NCI-H187 (cell line): ENCODE results near the gene CHDH.
A peak's percentile ranks its signal among the peaks of the same experiment; 100 is the strongest.

Experiments used
- DNase-seq, 2 experiments: peaks; one replicate each; lab custom pipeline; 2025; lab: John Stamatoyannopoulos, UW

Gene CHDH

GRCh38 chr3:53789459-53789858, 56.8 kb downstream of the CHDH start:
- no peak for DNase-seq

GRCh38 chr3:53788038-53788437, 58.2 kb downstream of the CHDH start:
- DNase-seq: no peak

- no peak for DNase-seq
These were observed 59.2 kb downstream of the CHDH start for GRCh38 chr3:53787016-53787415.

GRCh38 chr3:53780806-53781205, 65.4 kb downstream of the CHDH start:
- DNase-seq: no peak

- DNase-seq: no peak
These were observed 66.0 kb downstream of the CHDH start for GRCh38 chr3:53780171-53780570.

GRCh38 chr3:53778153-53778552, 68.1 kb downstream of the CHDH start:
- no peak for DNase-seq

GRCh38 chr3:53777468-53777867, 68.8 kb downstream of the CHDH start:
- DNase-seq: no peak

GRCh38 chr3:53776494-53777101, 69.6 kb downstream of the CHDH start:
- no peak for DNase-seq

GRCh38 chr3:53775834-53776251, 70.4 kb downstream of the CHDH start:
- DNase-seq: peak in 1 of 2 experiments; percentile 5

GRCh38 chr3:53775018-53775417, 71.2 kb downstream of the CHDH start:
- no peak for DNase-seq

- no peak for DNase-seq
These were observed 71.8 kb downstream of the CHDH start for GRCh38 chr3:53774414-53774813.

- no peak for DNase-seq
These were observed 72.4 kb downstream of the CHDH start for GRCh38 chr3:53773611-53774368.

- no peak for DNase-seq
These were observed 73.2 kb downstream of the CHDH start for GRCh38 chr3:53773021-53773436.

GRCh38 chr3:53772562-53772961, 73.7 kb downstream of the CHDH start:
- DNase-seq: no peak

GRCh38 chr3:53768478-53769459, 77.5 kb downstream of the CHDH start:
- DNase-seq: no peak

- no peak for DNase-seq
These were observed 79.5 kb downstream of the CHDH start for GRCh38 chr3:53766706-53767105.

- DNase-seq: no peak
These were observed 80.5 kb downstream of the CHDH start for GRCh38 chr3:53765753-53766152.

- DNase-seq: no peak
These were observed 82.0 kb downstream of the CHDH start for GRCh38 chr3:53764026-53764775.

GRCh38 chr3:53763353-53763752, 82.9 kb downstream of the CHDH start:
- DNase-seq: no peak
